ENCODE measurements around the gene MAP7. TPM values are rescaled to one million over a fixed set of nuclear protein-coding genes. Genes with fewer than 3 reads are reported as not detected.
A peak's percentile ranks its signal among the peaks of the same experiment; 100 is the strongest.
"Not testable (repeated sequence)": the region's sequence is repeated elsewhere in the genome, so short reads cannot be mapped to it uniquely, and the experiment has no call there.

Gene MAP7
- total RNA-seq, 1 experiment from 2014 or later = 1.7 TPM

GRCh38 chr6:136401236-136401635, 149.0 kb downstream of the MAP7 start:
- DNase-seq (ENCODE audit: low read depth) = not testable (repeated sequence)

GRCh38 chr6:136398453-136398852, 151.8 kb downstream of the MAP7 start:
- DNase-seq (ENCODE audit: low read depth) = no peak

GRCh38 chr6:136396908-136397307, 153.3 kb downstream of the MAP7 start:
- DNase-seq (ENCODE audit: low read depth) = no peak

- not testable (repeated sequence) for DNase-seq (ENCODE audit: low read depth)
Measured at GRCh38 chr6:136390959-136391358, 159.3 kb downstream of the MAP7 start.

GRCh38 chr6:136387316-136387715, 162.9 kb downstream of the MAP7 start:
- DNase-seq (ENCODE audit: low read depth) = no peak

- DNase-seq (ENCODE audit: low read depth) = no peak
Measured at GRCh38 chr6:136383268-136383937, 166.8 kb downstream of the MAP7 start.

GRCh38 chr6:136382676-136383252, 167.5 kb downstream of the MAP7 start:
- DNase-seq (ENCODE audit: low read depth) = no peak

GRCh38 chr6:136378888-136379287, 171.3 kb downstream of the MAP7 start:
- DNase-seq (ENCODE audit: low read depth) = no peak

GRCh38 chr6:136375836-136376235, 174.4 kb downstream of the MAP7 start:
- not testable (repeated sequence) for DNase-seq (ENCODE audit: low read depth)

GRCh38 chr6:136371959-136372358, 178.3 kb downstream of the MAP7 start:
- DNase-seq (ENCODE audit: low read depth) = peak; percentile 28

GRCh38 chr6:136370988-136371728, 179.1 kb downstream of the MAP7 start:
- DNase-seq (ENCODE audit: low read depth) = no peak

GRCh38 chr6:136365776-136366354, 184.4 kb downstream of the MAP7 start:
- DNase-seq (ENCODE audit: low read depth) = peak; percentile 6

- DNase-seq (ENCODE audit: low read depth) = no peak
Measured at GRCh38 chr6:136362421-136363356, 187.5 kb downstream of the MAP7 start.

GRCh38 chr6:136361787-136362186, 188.4 kb downstream of the MAP7 start:
- no peak for DNase-seq (ENCODE audit: low read depth)

- DNase-seq (ENCODE audit: low read depth) = no peak
Measured at GRCh38 chr6:136360783-136361182, 189.4 kb downstream of the MAP7 start.

- no peak for DNase-seq (ENCODE audit: low read depth)
Measured at GRCh38 chr6:136359851-136360250, 190.4 kb downstream of the MAP7 start.

GRCh38 chr6:136351518-136352110, 198.6 kb downstream of the MAP7 start:
- DNase-seq (ENCODE audit: low read depth) = no peak

- no peak for DNase-seq (ENCODE audit: low read depth)
Measured at GRCh38 chr6:136350914-136351313, 199.3 kb downstream of the MAP7 start.

- DNase-seq (ENCODE audit: low read depth) = peak; percentile 15
Measured at GRCh38 chr6:136347847-136348246, 202.4 kb downstream of the MAP7 start.

GRCh38 chr6:136345145-136345544, 205.1 kb downstream of the MAP7 start:
- no peak for DNase-seq (ENCODE audit: low read depth)

GRCh38 chr6:136344420-136344819, 205.8 kb downstream of the MAP7 start:
- DNase-seq (ENCODE audit: low read depth) = peak; percentile 24
